Measurements from ENCODE around the gene SELE.
"Not testable (repeated sequence)": the region's sequence is repeated elsewhere in the genome, so short reads cannot be mapped to it uniquely, and the experiment has no call there.

SELE gene

GRCh38 chr1:169724168-169724567, 9.7 kb downstream of the SELE start:
- DNase-seq (ENCODE audit: low read depth in 1 of 2, low spot score in 1 of 2): no peak

GRCh38 chr1:169723763-169724162, 10.1 kb downstream of the SELE start:
- no peak for DNase-seq (ENCODE audit: low read depth in 1 of 2, low spot score in 1 of 2)

GRCh38 chr1:169722779-169723178, 11.1 kb downstream of the SELE start:
- no peak for DNase-seq (ENCODE audit: low read depth in 1 of 2, low spot score in 1 of 2)

GRCh38 chr1:169715100-169715499, 18.8 kb downstream of the SELE start:
- DNase-seq (ENCODE audit: low read depth in 1 of 2, low spot score in 1 of 2): not testable (repeated sequence)

- not testable (repeated sequence) for DNase-seq (ENCODE audit: low read depth in 1 of 2, low spot score in 1 of 2)
Observed at GRCh38 chr1:169713090-169713489, 20.8 kb downstream of the SELE start.

GRCh38 chr1:169712309-169712631, 21.6 kb downstream of the SELE start:
- no peak for DNase-seq (ENCODE audit: low read depth in 1 of 2, low spot score in 1 of 2)

GRCh38 chr1:169711469-169712308, 22.2 kb downstream of the SELE start, which contains the start of gene SELL:
SELL (minus strand) TSS chr1:169711620; CDS start chr1:169711498, 122 bp downstream.
- DNase-seq (ENCODE audit: low read depth in 1 of 2, low spot score in 1 of 2): peak in 1 of 2 donors; percentile 80

- no peak for DNase-seq (ENCODE audit: low read depth in 1 of 2, low spot score in 1 of 2)
Observed at GRCh38 chr1:169708647-169709046, 25.2 kb downstream of the SELE start.

GRCh38 chr1:169707912-169708604, 25.8 kb downstream of the SELE start:
- DNase-seq (ENCODE audit: low read depth in 1 of 2, low spot score in 1 of 2): no peak

GRCh38 chr1:169704797-169705196, 29.1 kb downstream of the SELE start:
- DNase-seq (ENCODE audit: low read depth in 1 of 2, low spot score in 1 of 2): no peak

GRCh38 chr1:169701261-169702005, 32.4 kb downstream of the SELE start:
- DNase-seq (ENCODE audit: low read depth in 1 of 2, low spot score in 1 of 2): no peak

- DNase-seq (ENCODE audit: low read depth in 1 of 2, low spot score in 1 of 2): no peak
Observed at GRCh38 chr1:169699707-169700106, 34.2 kb downstream of the SELE start.

- no peak for DNase-seq (ENCODE audit: low read depth in 1 of 2, low spot score in 1 of 2)
Observed at GRCh38 chr1:169698976-169699375, 34.9 kb downstream of the SELE start.

- no peak for DNase-seq (ENCODE audit: low read depth in 1 of 2, low spot score in 1 of 2)
Observed at GRCh38 chr1:169697755-169698154, 36.1 kb downstream of the SELE start.

- DNase-seq (ENCODE audit: low read depth in 1 of 2, low spot score in 1 of 2): no peak
Observed at GRCh38 chr1:169696273-169697100, 37.4 kb downstream of the SELE start.

GRCh38 chr1:169694304-169695075, 39.4 kb downstream of the SELE start:
- no peak for DNase-seq (ENCODE audit: low read depth in 1 of 2, low spot score in 1 of 2)

GRCh38 chr1:169692756-169693460, 41.0 kb downstream of the SELE start:
- no peak for DNase-seq (ENCODE audit: low read depth in 1 of 2, low spot score in 1 of 2)

GRCh38 chr1:169690489-169690888, 43.4 kb downstream of the SELE start:
- DNase-seq (ENCODE audit: low read depth in 1 of 2, low spot score in 1 of 2): no peak

GRCh38 chr1:169689395-169689794, 44.5 kb downstream of the SELE start:
- DNase-seq (ENCODE audit: low read depth in 1 of 2, low spot score in 1 of 2): no peak

All from activated CD4-positive, alpha-beta T cell treated with anti-CD3 and anti-CD28 coated beads, Interleukin-2, amount 50 U/mL, for 24 hours (primary cell).